ENCODE data around the gene CNOT2.

CNOT2 gene

DNA sequence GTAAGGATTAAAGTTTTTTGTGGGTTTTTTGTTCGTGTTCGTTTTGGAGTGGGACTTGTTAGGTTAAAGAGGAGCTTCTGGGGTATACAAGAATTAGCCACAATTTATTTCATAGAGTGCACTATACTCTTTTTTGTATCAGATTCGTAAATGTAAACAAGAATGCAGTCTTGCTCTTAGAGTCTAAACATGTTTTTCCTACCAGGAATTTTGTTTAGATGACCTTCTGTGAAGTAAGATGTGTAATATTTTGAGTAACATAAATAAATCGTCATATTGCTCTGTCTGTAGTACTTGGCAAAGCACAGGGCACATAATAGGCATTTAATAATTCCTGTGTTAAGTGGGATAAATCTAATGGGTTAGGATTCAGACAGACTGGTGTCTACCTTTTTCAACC, 9.6 kb downstream of the CNOT2 start:
- DNase-seq: no peak

DNA sequence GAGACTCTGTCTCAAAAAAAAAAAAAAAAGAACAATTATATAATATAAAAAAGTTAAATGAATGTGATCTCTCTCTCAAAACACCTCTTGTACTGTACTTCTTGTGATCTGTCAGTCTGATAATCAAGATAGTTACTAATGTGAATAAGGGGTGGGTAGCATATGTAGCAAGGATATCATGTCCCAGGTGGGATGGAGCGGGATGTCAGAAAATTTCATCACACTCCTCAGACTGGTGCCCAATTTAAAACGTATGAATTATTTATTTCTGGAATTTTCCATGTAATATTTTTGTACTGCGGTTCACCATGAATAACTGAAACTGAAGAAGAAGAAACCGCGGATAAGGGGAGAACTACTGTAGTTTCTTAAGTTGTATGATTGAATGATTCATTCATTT, 11.0 kb downstream of the CNOT2 start:
- DNase-seq: no peak

DNA sequence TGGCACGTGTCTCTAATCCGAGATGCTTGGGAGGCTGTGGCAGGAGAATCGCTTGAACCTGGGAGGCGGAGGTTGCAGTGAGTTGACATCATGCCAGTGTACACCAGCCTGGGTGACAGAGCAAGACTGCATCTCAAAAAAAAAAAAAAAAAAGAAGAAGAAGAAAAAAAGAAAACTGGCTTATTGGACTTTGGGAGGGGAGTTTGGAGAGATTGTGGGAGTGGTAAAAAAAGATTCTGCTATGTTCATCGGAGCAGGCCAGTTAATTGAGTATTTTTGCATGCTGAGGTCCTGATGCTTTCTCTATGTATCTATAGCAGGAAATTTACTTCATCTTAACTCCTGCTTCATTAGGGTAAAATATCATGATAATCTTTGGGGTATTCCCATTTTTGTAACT, 11.6 kb downstream of the CNOT2 start:
- no peak for DNase-seq

DNA sequence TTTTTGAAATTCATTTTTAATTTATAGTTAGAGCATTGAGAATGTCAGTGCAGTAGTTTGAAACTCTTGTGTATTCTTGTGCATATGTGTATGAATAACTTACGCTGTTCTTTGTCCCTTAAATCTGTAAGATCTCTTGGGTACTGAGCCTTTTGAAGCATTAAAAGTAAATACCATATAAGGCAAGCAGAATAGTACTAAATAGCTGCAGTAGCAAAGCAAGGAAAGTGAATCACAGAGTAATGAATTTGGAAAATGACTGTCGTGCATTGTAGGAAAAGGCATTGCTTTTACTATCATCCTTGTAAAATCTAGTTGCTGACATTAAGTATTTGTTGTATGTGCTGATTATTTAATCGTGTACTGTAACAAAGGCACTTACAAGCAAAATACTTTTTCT, 12.1 kb downstream of the CNOT2 start:
- no peak for DNase-seq

DNA sequence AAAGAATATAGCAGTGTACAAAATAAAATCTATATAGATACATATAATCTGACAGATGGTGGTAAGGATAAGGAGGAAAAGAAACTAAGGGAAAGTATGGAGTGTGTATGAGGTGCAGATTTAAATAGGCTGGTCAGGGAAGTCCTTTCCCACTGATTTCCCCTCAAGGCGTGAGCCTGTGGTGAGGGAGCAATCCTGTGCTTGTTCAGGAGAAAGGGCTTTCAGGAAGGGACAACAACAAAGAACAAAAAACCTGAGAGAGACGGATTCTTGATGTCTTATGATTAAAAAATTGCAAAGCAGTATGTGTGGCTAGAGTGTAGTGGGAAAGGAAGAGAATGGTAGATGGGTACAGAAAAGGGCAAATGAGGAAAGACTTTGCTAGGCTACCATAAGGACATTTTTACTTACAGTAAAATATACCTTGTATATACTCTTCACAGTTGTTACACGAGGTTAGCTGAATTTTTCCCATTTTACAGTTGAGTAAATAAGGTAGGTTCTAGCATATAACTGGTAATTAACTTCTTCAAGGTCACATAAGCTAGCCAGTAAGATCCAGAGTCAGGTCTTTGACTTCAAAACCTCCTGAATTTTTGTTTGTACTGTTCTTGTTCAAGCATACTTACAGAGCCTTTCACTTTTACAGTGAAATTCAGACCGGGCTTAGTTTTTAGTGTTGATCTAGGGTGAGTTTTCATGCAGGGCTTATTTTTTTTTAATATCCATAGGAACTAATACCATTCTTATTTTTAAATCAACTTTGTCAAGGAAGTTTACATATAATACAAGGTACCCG, 15.6 kb downstream of the CNOT2 start:
- no peak for DNase-seq

DNA sequence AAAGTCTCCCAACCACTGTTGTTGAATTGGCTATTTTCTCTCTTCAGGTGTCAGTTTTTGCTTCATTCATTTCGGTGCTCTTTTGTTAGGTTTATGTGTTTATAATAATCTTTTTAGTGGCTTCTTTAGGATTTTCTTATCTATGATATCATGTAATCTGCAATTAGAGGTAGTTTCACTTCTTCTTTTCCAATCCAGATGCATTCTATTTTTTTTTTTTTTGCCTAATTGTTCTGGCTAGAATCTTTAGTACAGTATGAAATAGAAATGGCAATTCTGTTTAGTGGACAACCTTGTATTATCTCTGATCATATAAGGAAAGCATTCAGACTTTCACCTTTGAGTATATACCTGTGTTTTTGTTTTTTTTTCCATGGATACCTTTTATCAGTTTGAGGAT, 17.4 kb downstream of the CNOT2 start:
- DNase-seq: no peak

DNA sequence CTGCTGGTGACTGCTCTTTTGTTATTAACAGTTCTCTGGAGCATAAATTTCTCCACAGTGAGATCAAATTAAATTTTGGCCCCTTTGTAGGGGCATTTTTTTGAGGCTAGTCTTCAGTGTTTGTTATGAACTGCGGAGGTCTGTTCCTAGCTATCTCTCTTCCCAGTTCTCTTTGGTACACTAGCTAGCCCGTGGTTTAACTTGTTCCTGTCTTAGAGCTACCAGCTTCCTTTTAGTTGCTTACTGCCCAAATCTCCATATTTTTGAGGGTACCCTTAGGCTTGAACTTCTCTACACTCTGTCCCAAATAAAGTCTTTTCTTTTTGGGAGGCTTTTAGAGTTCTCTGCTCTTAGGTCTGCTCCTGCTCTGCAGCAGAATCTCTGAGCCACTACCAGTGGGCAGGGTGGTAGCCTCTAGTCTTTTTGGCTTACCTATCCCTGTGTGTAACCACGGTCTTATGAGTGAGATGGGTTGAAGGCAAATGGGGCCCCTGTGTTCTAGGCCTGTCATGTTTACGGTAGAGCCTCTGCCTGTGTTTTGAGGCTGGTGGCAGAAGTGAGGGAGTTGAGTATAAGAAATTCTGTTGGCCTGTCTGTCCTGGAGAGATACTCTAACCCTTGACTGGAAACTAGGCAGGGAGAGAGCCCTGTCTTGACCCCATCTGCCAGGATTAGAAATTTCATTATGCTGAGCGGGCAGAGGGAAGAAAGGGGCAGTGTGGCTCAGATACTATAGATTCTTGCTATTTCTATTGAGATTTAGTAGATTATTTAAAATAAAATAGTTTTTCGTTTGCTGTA, 21.0 kb downstream of the CNOT2 start:
- DNase-seq: no peak

DNA sequence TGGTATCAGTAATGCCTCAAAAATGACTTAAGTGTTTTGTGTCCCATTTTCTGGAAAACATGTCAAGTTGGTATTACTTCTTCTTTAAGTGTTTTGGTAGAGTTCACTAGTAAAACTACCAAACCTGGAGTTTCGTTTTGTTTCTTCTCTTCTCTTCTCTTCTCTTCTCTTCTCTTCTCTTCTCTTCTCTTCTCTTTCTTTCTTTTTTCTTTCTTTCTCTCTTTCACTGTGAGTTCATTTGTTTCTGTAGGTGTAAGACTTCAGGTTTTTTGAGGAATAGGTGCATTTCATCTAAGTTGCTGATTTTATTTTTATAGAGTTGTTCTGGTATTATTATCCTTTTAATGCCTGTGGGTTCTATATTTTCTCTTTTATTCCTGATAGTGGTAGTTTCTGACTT, 21.9 kb downstream of the CNOT2 start:
- no peak for DNase-seq

DNA sequence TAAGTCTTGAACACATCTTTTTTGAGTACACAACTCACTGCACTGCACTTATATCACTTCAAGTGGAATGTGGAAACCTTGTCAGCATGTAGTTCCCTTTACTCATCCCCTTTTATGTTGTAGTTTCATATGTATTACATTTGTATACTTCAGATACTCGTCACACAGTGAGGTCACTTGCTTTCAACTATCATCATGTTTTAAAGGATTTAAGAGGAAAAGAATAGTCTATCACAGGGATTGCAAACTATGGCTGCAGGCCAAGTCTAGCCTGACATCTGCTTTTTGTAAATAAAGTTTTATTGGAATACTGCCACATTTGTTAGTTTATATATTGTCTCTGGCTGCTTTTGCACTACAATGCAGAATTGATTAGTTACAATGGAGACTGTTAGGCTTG, 24.3 kb downstream of the CNOT2 start:
- no peak for DNase-seq

DNA sequence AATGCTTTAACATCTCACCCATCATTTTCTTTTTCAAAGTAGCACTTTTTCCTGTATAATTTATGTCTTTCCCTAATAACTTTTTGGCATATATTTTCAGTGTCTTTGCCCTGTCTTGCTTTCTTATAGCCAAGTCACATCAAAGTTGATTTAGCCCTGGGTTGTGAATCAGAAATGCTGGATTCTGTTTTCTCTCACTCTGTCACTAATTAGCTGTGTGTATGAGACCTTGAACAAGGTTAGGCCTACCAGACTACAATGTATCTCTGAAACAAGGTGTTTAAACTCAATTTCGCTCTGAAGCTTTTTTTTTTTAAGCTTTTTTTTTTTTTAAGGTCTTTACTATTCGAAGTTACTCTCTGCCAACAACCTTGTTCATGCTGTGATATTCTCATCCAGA, 25.7 kb downstream of the CNOT2 start:
- no peak for DNase-seq

DNA sequence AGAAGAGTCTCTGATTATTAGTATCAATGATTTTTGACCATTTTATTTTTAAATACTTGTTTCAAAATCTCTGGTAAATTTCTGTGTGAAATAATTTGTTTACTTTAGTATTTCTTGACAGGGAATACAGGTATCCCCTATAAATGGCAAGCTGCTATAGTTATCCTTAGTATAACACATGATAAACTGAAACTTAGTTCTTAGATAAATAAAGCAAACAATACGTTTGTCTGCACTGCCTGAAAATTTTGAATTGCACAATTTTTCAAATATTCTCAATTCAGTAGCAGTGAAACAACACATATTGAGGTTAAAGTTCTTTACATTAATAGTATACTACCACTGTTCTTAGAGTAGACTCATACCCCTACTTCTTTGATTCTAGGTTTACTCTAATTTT, 26.9 kb downstream of the CNOT2 start:
- DNase-seq: no peak

DNA sequence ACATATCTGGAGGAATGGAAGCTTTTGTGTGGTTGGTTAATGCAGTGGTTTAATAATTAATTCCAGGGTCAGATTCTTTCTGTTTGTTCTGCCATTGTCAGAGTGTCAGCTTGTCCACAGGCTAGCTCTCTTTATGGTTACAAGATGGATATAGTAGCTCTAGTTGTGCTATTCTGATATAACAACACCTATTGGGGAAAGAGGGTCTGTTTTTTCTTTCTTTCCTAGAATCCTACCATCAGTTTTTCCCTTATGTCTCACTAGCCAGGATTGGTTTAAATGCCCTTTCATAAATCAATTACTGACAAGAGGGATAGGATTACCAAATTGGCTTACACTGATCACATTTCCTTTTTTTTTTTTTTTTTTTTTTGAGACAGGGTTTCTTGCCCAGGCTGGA, 27.8 kb downstream of the CNOT2 start:
- no peak for DNase-seq

DNA sequence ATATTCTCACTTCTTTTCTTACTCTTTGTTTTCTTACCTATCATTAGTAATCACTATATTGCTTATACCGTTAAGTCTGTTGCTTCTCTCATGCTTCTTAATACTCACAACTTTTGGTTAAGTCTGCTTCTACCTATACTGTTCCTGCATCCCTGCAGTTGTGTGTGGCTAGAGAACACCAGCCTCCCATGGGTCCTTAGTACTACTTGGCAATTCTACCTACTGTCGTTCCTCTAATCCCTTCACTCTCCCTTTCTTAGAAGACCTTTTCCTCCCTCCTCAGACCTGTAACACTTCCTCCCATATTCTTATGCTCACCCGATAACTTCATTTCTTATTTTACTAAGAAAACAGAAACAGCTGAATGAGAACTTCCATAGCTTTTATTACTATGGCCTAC, 29.3 kb downstream of the CNOT2 start:
- DNase-seq: no peak

DNA sequence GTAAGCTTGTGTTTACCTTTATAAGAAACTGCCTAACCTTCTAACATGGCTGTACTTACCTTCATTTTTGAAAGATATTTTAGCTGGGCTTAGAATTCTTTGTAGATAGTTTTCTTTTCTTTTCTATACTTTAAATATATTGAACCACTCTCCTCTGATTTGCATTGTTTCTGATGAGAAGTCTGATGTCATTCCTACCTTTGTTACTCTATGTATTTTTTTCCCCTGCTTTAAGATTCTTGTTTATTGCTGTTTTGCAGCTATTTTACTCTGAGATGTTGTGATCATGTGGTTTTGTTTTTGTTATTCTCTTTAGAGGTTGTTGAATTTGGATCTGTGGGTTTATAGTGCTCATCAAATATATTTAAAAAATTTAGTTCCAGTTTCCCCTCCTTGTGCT, 31.8 kb downstream of the CNOT2 start:
- no peak for DNase-seq

DNA sequence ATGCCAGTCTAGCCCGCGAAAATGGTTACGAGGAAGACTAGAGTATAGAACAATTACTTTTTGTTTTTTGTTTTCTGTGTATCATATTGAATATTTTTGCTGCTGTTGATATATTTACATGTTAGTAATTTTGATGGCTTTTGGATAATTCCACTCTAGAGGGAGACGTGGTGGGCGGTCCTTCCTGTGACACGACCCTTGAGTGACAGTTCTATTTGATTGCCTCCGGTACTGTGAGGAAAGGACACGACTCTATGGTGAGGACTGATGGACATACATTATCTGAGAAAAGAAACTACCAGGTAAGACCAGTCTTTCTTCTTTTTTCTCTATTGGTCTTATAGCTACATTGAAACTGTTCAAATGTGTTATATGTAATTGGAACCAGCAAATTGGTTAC, 34.7 kb downstream of the CNOT2 start:
- no peak for DNase-seq

DNA sequence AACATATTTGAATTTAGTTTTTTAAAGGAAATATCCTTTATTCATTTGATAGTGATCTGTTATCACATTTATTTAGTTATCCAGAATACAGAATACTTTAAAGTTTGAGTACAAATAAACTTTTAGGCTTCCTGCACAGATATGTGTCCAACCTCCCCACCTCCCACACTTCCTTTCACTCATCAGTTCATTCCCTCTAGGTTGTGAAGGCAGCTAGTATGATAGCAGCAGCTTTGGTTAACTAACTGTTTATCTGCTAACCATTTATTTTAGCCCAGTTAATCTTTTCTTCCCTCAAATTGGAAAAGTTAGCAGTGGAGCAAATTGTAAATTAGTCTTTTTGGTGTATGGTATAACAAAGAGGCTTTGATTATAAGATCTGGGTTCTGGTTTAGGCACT, 35.7 kb downstream of the CNOT2 start:
- DNase-seq: no peak

DNA sequence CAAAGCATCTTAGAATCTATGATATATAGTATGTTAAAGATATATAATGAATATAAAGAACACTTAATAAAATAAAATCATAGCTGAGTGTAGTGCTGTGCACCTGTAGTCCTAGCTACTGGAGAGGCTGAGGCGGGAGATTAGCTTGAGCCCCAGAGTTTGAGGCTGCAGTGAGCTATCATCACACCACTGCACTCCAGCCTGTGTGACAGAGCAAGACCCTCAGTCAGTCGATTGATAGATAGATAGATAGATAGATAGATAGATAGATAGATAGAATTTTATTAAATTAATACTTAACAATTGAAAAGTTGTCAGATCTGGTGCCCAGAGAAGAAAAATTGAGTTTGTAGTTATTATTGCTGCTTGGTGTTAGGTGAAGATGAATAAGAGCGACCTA, 40.0 kb downstream of the CNOT2 start:
- DNase-seq: no peak

DNA sequence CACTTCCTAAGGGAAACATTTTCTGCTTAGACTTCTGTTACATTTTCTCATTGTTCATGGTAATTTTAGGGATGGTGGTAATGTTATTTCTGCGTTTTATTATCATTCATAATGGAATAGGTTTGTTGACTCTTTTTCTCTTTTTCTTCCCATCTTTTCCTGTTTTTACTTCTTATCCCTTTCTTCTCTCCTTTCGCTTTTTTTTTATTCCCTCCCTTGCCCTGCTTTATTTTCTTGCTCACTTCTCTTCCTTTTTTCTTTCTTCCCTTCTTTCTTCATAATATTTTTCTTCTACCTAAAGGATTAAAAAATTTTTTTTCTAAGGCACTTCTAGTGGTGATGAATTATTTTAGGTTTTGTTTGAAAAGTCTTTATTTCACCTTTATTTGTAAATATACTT, 45.6 kb downstream of the CNOT2 start:
- no peak for DNase-seq

DNA sequence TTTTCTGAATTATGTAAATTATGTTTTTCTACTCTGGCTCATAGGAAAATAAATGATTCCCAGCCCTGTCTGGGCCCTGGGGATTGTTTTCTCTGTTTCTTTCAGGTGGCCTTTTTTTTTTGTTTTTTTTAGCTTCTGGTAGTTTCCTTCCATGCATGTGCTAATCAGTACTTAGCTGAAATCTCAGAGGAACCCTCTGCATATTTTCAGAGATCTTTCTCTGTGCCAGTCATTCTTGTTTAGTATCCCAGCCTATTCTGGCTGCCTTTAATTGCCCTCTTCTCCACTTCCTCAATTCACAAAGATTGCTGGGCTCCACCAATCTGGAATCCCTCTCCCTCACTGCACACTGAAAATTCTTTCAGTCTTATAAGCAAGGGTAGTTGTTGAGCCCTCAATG, 46.9 kb downstream of the CNOT2 start:
- no peak for DNase-seq

DNA sequence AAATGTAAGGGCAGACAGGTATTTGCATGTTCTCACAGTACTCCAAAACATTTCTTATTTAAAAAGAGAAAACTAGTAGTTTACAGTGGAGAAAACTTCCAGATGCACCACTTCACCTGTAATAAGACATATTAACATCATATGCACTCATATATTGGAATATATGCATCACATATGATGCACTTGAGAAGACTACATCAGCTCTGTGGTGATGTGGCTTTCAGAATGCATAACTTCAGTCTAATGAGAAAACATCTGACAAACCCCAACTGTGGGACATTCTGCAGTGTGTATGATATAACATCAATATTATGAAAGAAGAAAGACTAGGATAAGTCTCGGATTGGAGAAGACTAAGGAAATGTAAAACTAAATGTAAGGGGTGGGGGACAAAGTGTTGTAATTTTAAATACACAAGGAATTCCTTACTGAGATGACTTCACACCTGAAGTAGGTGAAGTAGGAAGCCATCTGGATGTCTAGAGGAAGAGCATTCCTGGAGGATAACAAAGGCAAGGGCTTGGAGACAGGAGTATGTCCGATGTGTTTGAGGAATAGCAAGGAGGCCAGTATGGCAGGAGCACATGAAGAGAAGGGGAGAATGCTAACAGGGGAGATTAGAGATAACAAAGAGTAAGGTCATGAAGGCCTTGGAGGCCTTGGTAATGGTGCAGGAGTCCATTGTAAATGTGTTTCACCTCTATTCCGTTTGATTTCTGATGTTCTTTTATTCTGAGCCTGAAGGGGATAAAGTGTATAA, 49.0 kb downstream of the CNOT2 start:
- no peak for DNase-seq

DNA sequence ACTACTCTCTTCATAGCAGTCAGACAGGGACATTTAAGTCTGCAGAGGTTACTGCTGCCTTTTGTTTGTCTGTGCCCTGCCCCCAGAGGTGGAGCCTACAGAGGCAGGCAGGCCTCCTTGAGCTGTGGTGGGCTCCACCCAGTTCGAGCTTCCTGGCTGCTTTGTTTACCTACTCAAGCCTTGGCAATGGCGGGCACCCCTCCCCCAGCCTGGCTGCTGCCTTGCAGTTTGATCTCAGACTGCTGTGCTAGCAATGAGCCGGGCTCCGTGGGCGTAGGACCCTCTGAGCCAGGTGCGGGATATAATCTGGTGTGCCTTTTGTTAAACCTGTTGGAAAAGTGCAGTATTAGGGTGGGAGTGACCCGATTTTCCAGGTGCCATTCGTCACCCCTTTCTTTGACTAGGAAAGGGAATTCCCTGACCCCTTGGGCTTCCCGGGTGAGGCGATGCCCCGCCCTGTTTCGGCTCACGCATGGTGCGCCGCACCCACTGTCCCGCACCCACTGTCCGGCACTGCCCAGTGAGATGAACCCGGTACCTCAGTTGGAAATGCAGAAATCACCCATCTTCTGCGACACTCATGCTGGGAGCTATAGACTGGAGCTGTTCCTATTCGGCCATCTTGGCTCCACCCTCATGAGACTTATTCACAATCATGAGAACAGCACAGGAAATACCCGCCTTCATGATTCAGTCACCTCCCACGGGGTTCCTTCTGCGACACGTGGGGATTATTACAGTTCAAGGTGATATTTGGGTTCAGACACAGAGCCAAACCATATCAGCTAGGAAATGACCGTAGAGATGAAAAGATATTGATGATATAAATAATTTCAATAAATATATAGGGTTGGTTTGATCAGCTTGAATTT, 61.7 kb downstream of the CNOT2 start:
- DNase-seq: peak; percentile 49

DNA sequence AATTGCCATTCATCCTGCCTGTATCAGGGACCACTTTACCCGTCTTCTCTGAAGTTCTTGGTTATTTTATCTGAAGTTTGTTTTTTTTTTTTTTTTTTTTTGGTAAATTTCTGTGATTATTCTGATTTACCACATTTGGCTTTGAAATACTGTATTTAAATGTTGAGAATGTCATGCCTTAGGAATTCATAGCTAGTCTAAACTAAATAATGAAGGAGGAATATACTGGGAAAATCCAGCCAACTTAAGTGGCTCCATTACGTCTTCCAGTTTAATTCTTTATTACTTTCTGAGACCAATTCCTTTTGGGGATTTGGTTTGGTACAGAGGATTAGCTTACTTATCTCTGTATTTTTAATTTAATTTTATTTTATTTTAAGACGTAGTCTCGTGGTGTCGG, 62.6 kb downstream of the CNOT2 start:
- no peak for DNase-seq

DNA sequence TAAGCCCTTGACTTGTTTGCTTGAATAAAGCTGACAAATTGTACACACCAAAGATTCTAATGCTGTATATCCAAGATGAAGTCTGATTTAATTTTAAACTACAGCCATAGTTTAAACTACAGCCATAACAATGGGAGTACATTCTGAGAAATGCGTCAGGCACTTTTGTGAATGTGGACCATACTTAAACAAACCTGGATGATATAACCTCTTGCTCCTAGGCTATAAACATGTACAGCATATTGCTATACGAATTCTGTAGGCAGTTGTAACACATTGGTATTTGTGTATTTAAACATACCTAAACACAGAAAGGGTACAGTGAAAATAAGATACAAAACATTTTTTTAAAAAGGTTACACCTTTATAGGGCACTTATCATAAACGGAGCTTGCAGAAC, 63.4 kb downstream of the CNOT2 start:
- no peak for DNase-seq
